Stimulated activated CD4-positive, alpha-beta T cell treated with anti-CD3 and anti-CD28 coated beads, TNF-alpha, amount 100 ng/mL, for 24 hours (primary cell): Measurements from ENCODE around the gene CCDC178.

Experiments used
- DNase-seq, 3 experiments: peaks; one replicate each; pipeline ENCODE4 v3.0.0-alpha.2; 2020; ENCODE audit warnings: low read depth in 3 of 3

The CCDC178 gene

DNA sequence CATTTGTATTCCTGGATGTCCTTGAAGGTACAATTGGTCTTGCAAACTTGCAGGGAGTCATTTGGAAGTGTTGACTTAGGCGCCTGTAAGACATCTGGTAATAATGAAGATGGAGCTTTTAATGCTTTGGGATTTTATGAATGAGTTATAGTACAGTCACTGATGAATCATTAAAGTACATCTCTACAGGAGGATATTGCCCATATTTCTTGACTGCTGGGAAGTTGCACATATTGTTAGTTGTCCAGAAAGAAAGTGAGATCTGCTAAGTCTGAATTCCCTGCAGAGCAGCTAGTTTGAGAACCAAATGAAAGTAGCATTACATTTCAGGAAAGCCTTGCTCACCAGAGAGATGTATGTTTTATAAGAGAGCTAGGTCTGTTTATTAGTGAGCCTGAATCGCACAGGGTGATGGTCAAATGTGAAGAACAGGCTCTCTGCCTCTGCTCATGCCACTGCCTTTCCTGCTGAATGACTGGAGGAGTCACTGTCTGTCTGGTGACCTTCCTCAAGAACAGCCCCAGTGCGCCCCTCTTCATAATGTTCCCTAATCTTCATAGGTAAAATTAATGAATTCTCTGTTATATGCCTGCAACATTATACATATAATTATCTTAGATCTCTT is 528.7 kb downstream of the CCDC178 start:
- DNase-seq: no peak

DNA sequence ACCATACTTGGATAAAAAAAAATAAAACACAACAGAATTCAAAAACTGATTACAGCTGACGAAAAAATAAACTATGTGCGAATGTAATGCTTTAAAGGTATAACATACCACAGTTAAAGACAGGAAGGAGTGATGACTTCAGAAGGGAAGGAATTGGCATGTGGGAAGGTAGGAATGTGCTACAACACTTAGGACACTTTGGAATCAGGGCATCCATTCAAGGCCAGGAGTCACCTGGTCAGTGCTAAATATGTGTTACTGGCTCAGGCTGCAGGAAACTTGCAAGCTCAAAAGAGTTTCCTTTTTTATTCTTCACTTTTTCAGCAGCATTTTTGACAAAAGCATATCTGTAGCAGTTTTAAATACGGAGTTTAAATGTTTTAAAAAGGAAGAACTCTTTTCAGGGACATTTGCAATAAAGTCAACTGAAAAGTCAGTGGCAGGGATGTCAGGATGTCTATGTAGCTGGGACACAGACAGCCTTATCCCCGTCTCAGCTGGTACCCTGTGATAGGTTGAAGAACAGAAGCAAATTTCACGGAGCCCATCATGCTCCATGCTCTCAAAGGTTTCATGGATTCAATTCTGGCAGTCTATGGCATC is 529.7 kb downstream of the CCDC178 start:
- DNase-seq: no peak

DNA sequence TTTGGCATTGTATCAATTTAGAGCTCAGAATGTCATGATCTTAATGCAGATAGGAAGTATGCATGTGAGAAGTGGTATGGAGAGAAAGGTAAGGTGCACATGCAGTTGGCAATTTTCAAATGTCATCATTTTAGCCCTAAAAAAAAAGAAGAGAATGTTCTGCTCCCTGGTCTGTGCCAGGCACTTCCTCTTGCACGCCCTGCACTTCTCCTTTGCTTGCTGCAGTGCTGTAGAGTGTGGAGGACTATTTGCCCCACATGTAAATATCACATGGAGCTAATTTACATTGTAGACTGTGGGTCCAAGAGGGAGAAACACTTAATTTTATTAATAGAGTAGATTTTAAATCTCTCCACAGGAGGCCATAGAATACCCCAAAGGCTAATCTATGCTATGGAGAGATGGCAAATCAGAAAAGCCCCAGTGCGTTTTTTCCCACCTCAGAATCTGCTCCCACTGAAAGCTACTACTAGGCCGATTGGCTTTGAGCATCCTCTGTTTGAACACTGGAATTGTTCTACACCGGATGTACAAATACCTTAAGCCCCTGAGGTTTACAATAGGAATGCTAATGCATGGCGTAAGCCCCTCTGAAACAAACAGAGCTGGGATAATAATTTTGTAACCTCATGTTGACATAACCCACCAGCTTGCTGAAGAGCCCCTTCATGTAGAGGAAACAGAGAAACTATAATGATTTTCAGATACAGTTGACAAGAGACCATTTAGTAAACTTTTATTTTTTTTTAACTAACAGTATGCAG is 530.5 kb downstream of the CCDC178 start:
- DNase-seq: no peak

- DNase-seq: no peak
These were observed 532.1 kb downstream of the CCDC178 start for GRCh38 chr18:32908424-32908805.

DNA sequence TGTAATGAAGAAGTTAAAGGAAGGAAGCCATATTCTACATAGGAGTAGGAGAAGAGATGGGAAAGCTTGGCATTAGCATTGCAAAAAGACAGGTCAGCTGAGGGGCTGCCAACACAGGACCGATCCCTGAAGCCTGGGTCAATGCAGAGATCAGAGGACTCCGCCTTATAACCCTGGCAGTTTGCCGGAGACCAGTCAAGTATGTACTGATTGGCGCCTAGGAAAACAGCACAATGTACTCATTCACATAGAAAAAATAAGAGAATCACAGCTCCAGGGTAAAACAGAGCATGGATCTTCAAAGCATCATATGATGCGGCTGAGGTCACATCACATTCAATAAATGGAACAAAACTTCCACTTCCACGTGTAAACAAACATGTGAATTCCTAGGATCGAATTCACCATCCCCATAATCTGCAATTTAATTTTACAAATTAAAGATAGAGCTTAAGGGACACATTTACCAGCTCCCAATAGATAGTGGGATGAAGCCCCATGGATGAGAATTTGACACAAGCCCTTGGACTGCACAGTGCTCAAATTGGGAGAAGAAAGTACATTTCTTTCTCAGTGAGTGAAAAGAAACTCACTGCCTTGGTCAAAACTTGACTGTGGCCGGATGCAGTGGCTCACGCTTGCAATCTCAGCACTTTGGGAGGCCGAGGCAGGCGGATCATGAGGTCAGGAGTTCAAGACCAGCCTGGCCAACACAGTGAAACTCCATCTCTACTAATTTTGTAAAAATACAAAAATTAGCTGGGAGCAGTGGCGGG is 532.7 kb downstream of the CCDC178 start:
- no peak for DNase-seq

DNA sequence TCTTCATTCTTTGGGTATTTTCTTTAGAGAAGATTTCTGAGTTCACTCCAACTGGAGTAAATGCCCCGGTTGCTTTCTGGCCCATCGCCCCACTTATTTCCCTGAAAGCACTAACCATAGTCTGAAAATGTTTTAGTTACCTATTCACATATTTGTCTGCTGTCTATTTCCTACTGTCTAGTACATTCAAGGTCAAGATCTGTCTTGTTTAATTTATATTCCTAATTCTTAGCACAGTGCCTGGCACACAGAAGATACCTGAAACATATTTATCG is 533.3 kb downstream of the CCDC178 start:
- DNase-seq: no peak

DNA sequence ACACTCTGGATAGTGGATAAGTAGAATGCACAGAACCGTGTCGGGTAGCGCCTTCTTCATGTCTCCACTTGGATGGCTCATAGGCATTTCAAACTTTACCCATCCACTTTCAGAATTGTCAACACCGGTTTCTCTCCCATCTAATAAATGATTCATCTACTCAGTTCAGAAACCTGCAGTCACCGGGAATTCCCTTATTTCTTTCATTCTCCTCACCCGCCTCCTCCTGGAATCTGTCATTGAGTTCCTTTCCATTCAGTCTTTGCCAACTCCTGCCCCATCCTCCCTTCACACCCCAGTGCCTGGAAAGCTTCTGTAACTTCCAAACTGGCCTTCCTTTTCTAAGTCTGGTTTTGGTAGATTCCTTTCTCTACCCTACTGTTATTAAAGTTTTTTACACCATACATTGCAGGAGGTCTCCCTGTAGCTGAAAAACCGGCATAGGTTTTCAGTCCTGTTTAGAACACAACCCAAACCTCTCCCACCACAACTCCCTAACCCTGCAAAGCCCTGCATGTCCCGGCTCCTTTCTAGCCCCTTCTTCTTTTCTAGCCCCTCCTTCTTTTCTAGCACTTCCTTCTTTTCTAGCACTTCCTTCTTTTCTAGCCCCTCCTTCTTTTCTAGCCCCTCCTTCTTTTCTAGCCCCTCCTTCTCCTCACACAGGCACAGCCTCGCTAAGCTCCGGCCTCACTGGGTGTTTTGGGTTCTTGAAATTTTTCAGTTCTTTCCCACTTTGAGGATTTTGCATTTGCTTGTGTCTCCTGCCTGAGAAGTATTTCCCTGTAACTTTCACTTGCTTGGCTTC is 533.8 kb downstream of the CCDC178 start:
- DNase-seq: no peak

GRCh38 chr18:32905651-32906050 is 534.9 kb downstream of the CCDC178 start:
- DNase-seq: no peak

DNA sequence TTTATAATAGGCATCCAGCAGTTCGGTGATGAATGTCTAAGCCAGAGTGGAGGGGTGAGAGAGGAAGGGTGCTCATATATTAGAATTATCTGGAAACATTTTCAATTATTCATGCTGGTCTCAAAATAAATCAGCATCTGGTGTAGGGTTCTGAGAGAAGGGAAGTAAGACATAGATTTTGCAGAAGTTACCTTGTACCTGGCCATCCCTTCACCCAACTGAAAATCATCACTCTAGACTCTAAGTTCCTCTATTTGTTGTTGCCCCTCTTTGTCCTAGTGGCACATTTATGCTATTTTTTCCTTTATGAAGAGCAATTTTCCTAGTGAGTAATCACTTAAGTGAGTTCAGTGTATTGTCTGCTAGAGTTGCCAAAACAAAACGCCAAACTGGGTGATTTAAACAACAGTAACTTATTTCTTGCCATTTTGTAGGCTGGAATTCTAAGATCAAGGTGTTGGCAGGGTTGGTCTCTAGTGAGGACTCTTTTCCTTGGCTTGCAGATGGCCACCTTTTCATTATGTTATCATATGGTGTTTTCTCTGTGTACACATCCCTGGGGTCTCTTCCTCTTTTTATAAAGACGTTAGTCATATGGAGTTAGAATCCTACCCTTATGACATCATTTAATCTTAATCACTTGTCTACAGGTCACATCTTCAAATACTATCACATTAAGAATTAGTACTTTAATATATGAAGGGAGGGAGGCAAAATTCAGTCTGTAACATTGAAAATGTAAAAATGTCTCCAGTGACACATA is 537.8 kb downstream of the CCDC178 start:
- no peak for DNase-seq

- DNase-seq: no peak
These were observed 540.7 kb downstream of the CCDC178 start for GRCh38 chr18:32899819-32900218.

- no peak for DNase-seq
These were observed 543.6 kb downstream of the CCDC178 start for GRCh38 chr18:32896776-32897547.

- no peak for DNase-seq
These were observed 546.6 kb downstream of the CCDC178 start for GRCh38 chr18:32893915-32894314.

- DNase-seq: no peak
These were observed 548.7 kb downstream of the CCDC178 start for GRCh38 chr18:32891797-32892196.

GRCh38 chr18:32891130-32891529 is 549.4 kb downstream of the CCDC178 start:
- no peak for DNase-seq

DNA sequence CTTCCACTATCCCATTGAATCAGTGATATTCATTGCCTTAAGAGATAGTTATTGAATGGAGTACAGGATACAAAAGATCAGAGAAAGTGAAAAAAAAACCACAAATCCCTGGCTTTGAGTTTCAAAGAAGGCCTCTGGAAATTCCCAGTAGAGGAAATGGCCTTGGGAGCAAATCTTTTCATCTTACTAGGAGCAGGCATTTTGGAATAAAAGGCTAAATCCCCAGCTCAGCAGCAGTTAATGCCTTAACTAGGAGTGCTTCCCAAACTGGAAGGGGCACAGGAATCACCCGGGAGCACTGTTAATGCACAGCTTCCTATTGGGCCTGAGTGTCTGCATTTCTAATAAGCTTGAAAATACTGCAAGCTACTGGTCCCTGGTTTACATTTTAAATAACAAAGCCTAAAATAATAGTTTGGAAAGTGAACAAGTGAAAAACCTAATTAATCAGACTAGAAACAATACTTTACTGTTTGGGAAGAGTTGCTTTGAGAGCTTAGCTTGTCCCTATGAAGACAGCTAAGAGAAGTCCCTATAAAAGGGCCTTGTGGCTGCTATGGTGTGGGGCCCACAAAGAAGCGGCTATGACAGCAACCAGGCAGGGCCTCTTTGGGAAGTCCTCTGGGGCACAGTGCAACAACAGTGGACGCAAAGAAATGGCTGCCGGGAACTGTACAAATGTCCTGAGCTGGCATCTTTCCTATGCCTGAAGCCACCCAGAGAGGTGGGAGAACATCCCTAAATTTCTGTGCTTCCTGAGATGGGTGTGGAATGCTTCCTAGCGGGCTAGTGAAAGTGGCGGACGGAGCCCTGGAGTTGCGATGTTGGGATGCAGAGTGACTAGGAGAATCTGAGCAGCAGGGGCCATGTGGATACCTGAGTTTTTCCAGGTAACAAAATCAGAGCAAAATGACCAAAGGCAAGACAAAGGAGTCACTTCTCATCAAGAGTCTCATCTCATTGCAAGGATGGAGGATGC is 550.6 kb downstream of the CCDC178 start:
- DNase-seq: no peak

- DNase-seq: no peak
These were observed 552.2 kb downstream of the CCDC178 start for GRCh38 chr18:32888306-32888705.
